ENCODE data around the gene CADM3.

The CADM3 gene

DNA sequence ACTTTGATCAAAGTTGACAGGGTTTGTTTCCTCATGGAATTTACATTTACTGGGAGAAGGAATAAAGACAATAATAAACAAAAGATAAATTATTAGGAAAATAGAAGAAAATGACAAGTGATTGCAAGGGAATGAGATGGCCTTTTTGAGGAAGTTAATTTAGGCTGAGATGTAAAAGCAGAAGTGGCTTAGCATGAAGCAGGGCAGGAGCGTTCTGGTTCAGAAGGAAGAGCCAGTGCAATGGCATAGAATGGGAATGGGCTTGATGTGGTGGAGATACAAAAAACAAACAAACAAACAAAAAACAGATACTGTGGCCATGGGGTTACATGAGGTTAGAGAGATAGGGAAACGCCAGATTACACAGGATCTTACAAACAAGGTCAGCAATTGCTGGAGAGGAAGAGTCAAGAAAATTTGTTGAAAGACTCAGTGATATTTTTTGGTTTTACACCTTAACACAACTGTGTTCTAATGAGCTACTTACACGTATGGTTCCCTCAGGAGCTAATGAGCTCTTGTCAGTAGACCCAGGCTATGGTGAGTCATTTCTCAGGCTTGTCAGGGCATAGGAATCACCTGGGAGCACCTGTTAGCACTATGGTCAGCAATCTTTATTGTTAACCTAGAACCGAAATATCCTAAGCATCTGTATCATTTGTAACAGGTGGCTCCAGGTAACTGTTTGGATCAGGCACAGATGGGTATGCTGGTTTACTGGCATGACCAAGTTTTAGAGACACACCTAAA, 8.7 kb upstream of the CADM3 start:
- no peak overlapping the region for H3K4me3 ChIP-seq (ENCODE audit: low read depth, low read length)
- no peak for DNase-seq (ENCODE audit: low read depth)
- TF ChIP-seq, protein P1, sequence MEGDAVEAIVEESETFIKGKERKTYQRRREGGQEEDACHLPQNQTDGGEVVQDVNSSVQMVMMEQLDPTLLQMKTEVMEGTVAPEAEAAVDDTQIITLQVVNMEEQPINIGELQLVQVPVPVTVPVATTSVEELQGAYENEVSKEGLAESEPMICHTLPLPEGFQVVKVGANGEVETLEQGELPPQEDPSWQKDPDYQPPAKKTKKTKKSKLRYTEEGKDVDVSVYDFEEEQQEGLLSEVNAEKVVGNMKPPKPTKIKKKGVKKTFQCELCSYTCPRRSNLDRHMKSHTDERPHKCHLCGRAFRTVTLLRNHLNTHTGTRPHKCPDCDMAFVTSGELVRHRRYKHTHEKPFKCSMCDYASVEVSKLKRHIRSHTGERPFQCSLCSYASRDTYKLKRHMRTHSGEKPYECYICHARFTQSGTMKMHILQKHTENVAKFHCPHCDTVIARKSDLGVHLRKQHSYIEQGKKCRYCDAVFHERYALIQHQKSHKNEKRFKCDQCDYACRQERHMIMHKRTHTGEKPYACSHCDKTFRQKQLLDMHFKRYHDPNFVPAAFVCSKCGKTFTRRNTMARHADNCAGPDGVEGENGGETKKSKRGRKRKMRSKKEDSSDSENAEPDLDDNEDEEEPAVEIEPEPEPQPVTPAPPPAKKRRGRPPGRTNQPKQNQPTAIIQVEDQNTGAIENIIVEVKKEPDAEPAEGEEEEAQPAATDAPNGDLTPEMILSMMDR (IDR thresholded peaks at IDR 0.05; ENCODE audit: low read depth, low read length, missing control alignments), result no peak

DNA sequence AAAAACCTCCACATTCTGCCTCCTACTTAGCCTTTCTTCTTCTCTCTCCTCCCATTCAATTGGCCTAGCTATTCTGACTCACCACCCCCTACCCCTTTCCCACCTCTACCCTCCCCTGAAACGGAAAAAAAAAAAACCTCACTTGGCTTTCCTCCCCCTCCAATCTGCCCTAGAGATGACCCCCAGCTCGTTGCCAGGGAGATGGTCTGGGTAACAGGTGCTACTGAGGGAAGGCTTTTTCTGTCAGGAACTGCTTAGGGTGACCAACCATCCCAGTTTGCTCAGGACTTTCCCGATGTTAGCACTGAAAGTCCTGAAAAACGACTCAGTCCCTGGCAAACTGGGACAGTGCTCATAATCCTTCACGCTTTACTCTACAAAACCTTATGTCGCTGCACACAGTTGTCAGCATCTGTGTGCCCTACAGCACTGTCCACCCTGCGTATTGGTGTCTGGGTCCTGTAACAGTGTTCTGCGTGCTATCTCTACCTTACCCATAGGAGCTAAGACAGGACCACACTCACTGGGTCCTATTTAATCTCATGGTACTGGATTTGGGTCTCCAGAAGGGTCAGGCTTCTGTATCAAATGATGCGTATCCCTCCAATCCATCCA, 7.7 kb upstream of the CADM3 start:
- DNase-seq (ENCODE audit: low read depth), result no peak
- H3K4me3 ChIP-seq (ENCODE audit: low read depth, low read length), result no peak overlapping the region
- TF ChIP-seq, protein P1 (IDR thresholded peaks at IDR 0.05; ENCODE audit: low read depth, low read length, missing control alignments), result no peak

DNA sequence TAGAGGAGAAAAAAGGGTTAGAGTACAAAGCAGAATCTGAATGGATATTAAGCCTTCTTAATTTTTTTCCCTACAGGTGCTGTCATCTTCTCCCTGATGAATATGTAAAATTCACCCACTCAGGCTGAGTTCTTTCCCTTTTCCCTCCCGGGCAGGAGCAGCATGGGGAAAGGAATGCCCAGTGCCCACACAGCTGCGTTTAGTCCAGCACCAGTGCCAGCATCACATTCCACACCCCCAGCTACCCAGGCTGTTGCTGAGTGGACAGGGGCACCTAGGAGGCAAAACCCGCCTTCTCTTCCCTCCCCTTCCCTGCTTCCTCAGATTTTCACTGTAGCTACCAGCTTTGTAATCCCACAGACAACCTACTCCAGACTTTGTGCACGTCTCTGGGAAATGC, 3.4 kb upstream of the CADM3 start:
- H3K4me3 ChIP-seq (ENCODE audit: low read depth, low read length), result no peak overlapping the region
- DNase-seq (ENCODE audit: low read depth), result no peak
- TF ChIP-seq, protein P1 (IDR thresholded peaks at IDR 0.05; ENCODE audit: low read depth, low read length, missing control alignments), result no peak

DNA sequence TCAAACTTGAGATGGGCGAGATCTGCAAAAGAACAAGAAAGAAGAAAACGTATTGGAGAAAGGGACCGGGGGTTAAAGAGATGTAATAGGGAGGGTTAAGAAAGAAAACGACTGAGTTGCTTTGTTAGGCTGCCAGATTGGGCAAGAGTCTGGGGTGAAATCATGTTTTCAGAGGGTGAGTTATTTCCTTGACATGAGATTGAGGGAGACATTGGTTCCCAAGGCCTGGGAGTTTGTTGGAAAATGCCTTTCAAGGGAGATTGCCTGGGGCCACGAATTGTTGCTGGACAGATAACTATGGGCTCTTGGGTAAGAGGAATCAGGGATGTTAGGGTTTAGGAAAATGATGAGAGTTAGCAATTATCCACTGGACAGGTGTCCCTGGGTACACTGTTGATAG, 776 bp upstream of the CADM3 start:
- DNase-seq (ENCODE audit: low read depth), result no peak
- TF ChIP-seq, protein P1 (IDR thresholded peaks at IDR 0.05; ENCODE audit: low read depth, low read length, missing control alignments), result no peak
- no peak overlapping the region for H3K4me3 ChIP-seq (ENCODE audit: low read depth, low read length)

DNA sequence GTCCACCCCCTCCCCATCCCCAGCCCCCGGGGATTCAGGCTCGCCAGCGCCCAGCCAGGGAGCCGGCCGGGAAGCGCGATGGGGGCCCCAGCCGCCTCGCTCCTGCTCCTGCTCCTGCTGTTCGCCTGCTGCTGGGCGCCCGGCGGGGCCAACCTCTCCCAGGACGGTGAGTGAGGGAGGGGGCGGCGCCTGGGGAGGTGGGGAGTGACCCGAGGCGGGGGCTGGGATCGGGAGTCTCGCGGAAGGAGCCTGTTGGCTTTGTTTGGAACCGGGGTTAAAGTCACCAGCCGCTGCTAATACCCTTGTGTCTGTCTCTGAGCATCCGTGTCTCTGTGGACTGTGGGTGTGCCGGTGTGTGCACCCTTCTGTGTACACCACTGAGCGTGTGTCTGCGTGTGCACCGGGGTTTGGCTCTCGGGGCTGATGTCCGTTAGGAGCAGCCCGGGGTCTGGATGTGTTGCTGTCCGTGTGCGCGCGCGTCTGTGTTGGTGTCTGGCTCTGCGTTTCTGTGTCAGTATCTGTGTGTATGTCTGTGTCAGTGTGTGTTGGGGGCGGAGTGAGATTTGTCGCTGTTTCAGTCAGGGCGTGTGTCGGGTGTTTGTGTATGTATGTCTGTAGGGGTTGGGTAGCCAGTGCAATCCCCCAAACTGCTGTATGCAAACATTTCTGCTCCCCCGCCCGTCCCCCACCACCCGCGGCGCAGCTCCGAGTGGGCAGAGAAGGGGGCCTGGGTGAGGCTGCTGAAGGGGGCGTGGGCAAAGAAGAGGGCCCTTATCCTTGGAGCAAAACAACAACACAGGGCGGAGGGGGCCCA, 480 bp downstream of the CADM3 start:
- DNase-seq (ENCODE audit: low read depth), result no peak
- no peak overlapping the region for H3K4me3 ChIP-seq (ENCODE audit: low read depth, low read length)
- TF ChIP-seq, protein P1 (IDR thresholded peaks at IDR 0.05; ENCODE audit: low read depth, low read length, missing control alignments), result no peak

DNA sequence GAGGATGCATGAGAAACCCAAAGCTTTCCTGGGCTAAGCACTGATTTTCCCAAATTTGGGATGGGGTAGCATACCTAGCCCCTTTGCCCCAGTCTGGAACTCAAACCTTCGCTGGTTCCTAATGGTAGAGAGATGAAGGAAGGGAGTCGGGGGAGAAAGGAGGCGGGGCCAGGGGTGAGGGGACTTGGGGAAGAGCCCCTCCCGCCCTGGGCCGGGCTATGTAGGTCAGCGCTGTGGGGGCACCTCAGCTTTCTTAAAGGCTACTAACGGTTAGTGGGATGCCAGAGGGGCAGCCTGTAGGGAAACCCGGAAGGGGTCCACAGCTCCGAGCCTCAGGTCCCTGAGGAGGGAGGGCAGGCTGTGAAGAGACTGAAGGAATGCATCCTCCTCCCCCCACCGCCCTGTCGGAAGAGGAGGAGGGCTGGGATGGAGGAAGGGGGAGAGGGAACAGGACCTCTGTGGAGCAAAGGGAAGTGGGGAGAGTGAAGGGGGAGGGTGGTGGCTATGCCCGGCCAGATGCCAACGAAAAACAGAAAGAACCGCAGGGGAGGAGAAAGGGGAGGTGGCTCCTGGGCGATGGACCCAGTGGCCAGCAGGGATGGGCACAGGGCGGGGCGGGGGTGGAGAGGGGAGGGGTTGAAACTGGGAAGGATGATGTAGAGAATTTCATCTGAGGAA, 1.3 kb downstream of the CADM3 start:
- no peak for DNase-seq (ENCODE audit: low read depth)
- TF ChIP-seq, protein P1 (IDR thresholded peaks at IDR 0.05; ENCODE audit: low read depth, low read length, missing control alignments), result no peak
- no peak overlapping the region for H3K4me3 ChIP-seq (ENCODE audit: low read depth, low read length)

All from GM12864 (cell line).